ENCODE measurements around the gene RUNX2.

RUNX2 gene

GRCh38 chr6:45439861-45440388 is 111.8 kb downstream of the RUNX2 start:
- ATAC-seq = no peak
- no peak for TF ChIP-seq ZC3H10 (CRISPR knock-in tag; IDR thresholded peaks at IDR 0.05)
- TF ChIP-seq ZFP3 (CRISPR knock-in tag; IDR thresholded peaks at IDR 0.05) = no peak
- TF ChIP-seq BACH2 (CRISPR knock-in tag; IDR thresholded peaks at IDR 0.05; ENCODE audit: borderline replicate concordance) = no peak
- no peak for TF ChIP-seq RARB (CRISPR knock-in tag; IDR thresholded peaks at IDR 0.05)
- TF ChIP-seq POU6F1 (CRISPR knock-in tag; IDR thresholded peaks at IDR 0.05; ENCODE audit: borderline replicate concordance, low read depth) = no peak
- no peak for TF ChIP-seq TCF4 (CRISPR knock-in tag; IDR thresholded peaks at IDR 0.05; ENCODE audit: borderline replicate concordance)
- TF ChIP-seq SNAI2 (CRISPR knock-in tag; IDR thresholded peaks at IDR 0.05) = no peak
- TF ChIP-seq ZNF70 (CRISPR knock-in tag; IDR thresholded peaks at IDR 0.05) = no peak
- no peak for TF ChIP-seq ISL1 (CRISPR knock-in tag; IDR thresholded peaks at IDR 0.05)
- no peak for TF ChIP-seq CSDC2 (CRISPR knock-in tag; IDR thresholded peaks at IDR 0.05)
- no peak for TF ChIP-seq GLIS3 (CRISPR knock-in tag; IDR thresholded peaks at IDR 0.05)
- TF ChIP-seq PATZ1 (CRISPR knock-in tag; IDR thresholded peaks at IDR 0.05; ENCODE audit: borderline replicate concordance) = no peak
- TF ChIP-seq TOX (CRISPR knock-in tag; IDR thresholded peaks at IDR 0.05; ENCODE audit: borderline replicate concordance) = no peak
- no peak for TF ChIP-seq PPARA (CRISPR knock-in tag; IDR thresholded peaks at IDR 0.05; ENCODE audit: borderline replicate concordance)
- no peak for TF ChIP-seq ESRRG (CRISPR knock-in tag; IDR thresholded peaks at IDR 0.05)
- TF ChIP-seq TSHZ2 (CRISPR knock-in tag; IDR thresholded peaks at IDR 0.05) = no peak
- no peak for TF ChIP-seq CSRNP3 (CRISPR knock-in tag; IDR thresholded peaks at IDR 0.05)

GRCh38 chr6:45441851-45442453 is 113.8 kb downstream of the RUNX2 start:
- TF ChIP-seq ZFP3 (CRISPR knock-in tag; IDR thresholded peaks at IDR 0.05) (no peak), OSR1 (CRISPR knock-in tag; IDR thresholded peaks at IDR 0.05) (no peak), CSRNP3 (CRISPR knock-in tag; IDR thresholded peaks at IDR 0.05) (no peak), ARNTL (CRISPR knock-in tag; IDR thresholded peaks at IDR 0.05; ENCODE audit: borderline replicate concordance, low read depth) (no peak), ZC3H10 (CRISPR knock-in tag; IDR thresholded peaks at IDR 0.05) (no peak), ISL1 (CRISPR knock-in tag; IDR thresholded peaks at IDR 0.05) (no peak), POU6F1 (CRISPR knock-in tag; IDR thresholded peaks at IDR 0.05; ENCODE audit: borderline replicate concordance, low read depth) (no peak), TSHZ2 (CRISPR knock-in tag; IDR thresholded peaks at IDR 0.05) (no peak), ZNF70 (CRISPR knock-in tag; IDR thresholded peaks at IDR 0.05) (no peak), TOX (CRISPR knock-in tag; IDR thresholded peaks at IDR 0.05; ENCODE audit: borderline replicate concordance) (no peak), PPARA (CRISPR knock-in tag; IDR thresholded peaks at IDR 0.05; ENCODE audit: borderline replicate concordance) (no peak), CREB5 (CRISPR knock-in tag; IDR thresholded peaks at IDR 0.05; ENCODE audit: low read depth) (no peak), ZNF8 (CRISPR knock-in tag; IDR thresholded peaks at IDR 0.05) (no peak), ZNF565 (CRISPR knock-in tag; conservative IDR thresholded peaks at IDR 0.05; ENCODE audit: low read depth) (no peak), ZFP30 (CRISPR knock-in tag; IDR thresholded peaks at IDR 0.05) (no peak)
- ATAC-seq = no peak
